Activated CD8-positive, alpha-beta T cell treated with anti-CD3 and anti-CD28 coated beads, Interleukin-2, amount 10 ng/mL, durations not matched to agents 7 days and 5 days (primary cell): Measurements from ENCODE around the gene SIRPA. TPM values are rescaled to one million over a fixed set of nuclear protein-coding genes. Genes with fewer than 3 reads are reported as not detected.

Experiments used
- ATAC-seq: fragments of 150-1000 bp; cut with Tn5 transposase; one replicate; pipeline ENCODE4 v1.10.0; 2021; ENCODE audit warnings: moderate library complexity
- CTCF ChIA-PET: fragments of 350-600 bp; sonication (Branson Sonifier 250); formaldehyde crosslinking; loops from one replicate; lab custom pipeline; 2021; ENCODE audit warnings: antibody characterized with exemption; lab: Charles Lee
- POLR2A ChIA-PET: fragments of 350-600 bp; sonication (Branson Sonifier 250); formaldehyde crosslinking; loops from one replicate; lab custom pipeline; 2021; ENCODE audit warnings: antibody characterized with exemption; lab: Charles Lee
- DNase-seq: peaks from one replicate; pipeline ENCODE4 v3.0.0-alpha.2; 2020
- H3K27ac Mint-ChIP-seq: one replicate; pipeline ENCODE4 v1.8.0; 2021; ENCODE audit warnings: mild to moderate bottlenecking, mixed read lengths
- H3K27me3 Mint-ChIP-seq: one replicate; pipeline ENCODE4 v1.8.0; 2021; ENCODE audit warnings: low read depth, mixed read lengths
- H3K36me3 Mint-ChIP-seq: one replicate; pipeline ENCODE4 v1.8.0; 2021; ENCODE audit warnings: low read depth, mixed read lengths
- H3K4me1 Mint-ChIP-seq: one replicate; pipeline ENCODE4 v1.8.0; 2021; ENCODE audit warnings: low read depth, mixed read lengths
- H3K4me3 Mint-ChIP-seq: one replicate; pipeline ENCODE4 v1.8.0; 2021; ENCODE audit warnings: mild to moderate bottlenecking, mixed read lengths
- H3K9me3 Mint-ChIP-seq: one replicate; pipeline ENCODE4 v1.8.0; 2022; ENCODE audit warnings: mixed read lengths; ENCODE audit not compliant: insufficient read depth
- total RNA-seq, 2 experiments: library from RNA; stranded (reverse); gene quantifications; one replicate each; pipeline ENCODE4 v1.2.3, GENCODE V29; 2021

SIRPA gene
- total RNA-seq, 2 experiments from 2014 or later = not detected

DNA sequence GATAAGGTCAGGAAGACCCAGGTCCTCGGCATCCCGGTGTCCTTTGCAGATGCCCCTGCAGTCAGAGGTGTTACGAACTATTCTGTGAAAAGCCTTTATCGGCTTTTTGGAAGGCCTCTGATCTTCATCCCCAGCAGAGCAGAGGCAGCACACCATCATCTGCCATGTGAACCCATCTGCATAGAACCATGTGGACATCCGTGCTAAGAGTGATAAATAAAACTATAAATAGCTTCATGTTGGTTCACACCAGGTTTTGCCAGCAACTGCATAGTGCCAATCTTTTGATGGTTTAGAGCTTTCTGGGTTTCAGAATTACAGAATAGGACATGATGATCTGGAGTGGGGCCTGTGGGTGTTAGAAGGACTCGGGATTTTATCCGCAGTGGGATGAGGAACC is 33.6 kb downstream of the SIRPA start:
- ChIA-PET POLR2A (no interaction called here), CTCF (no interaction called here)
- Mint-ChIP-seq H3K9me3 (no peaks in the 10 kb centered on the region), H3K4me3 (no peak overlapping the region), H3K36me3 (no peaks in the 10 kb centered on the region), H3K4me1 (no peaks in the 10 kb centered on the region), H3K27me3 (peaks cover 9% of the 10 kb centered on the region), H3K27ac (no peak overlapping the region)
- no peak for ATAC-seq
- DNase-seq = no peak

DNA sequence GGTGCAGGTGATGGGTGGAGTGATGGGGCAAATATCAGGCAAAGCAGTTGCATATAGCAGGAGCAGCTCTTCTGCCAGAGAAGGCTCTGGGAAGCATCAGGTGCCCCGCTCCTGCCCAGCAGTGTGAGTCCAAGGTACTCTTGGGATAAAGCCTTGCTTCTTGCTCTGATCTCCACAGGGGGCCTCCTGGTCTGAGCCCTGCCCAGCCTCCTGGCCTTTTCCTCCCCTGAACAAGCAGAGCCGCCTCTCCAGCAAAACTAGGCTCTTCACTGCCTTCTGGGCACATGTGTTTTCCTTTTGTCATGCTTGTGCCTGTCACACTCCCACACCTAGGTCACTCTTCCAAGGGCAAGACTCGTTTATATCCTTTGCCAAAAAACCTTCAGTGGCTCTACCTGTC is 34.3 kb downstream of the SIRPA start:
- H3K36me3 Mint-ChIP-seq = no peaks in the 10 kb centered on the region
- POLR2A ChIA-PET = no interaction called here
- H3K4me1 Mint-ChIP-seq = no peaks in the 10 kb centered on the region
- CTCF ChIA-PET = no interaction called here
- H3K27me3 Mint-ChIP-seq = peaks cover 9% of the 10 kb centered on the region
- no peak for ATAC-seq
- no peak for DNase-seq
- H3K9me3 Mint-ChIP-seq = no peaks in the 10 kb centered on the region
- no peak overlapping the region for H3K27ac Mint-ChIP-seq
- H3K4me3 Mint-ChIP-seq = no peak overlapping the region

GRCh38 chr20:1930165-1930564 is 35.0 kb downstream of the SIRPA start:
- ChIA-PET CTCF (no interaction called here), POLR2A (no interaction called here)
- Mint-ChIP-seq H3K9me3 (no peaks in the 10 kb centered on the region), H3K4me3 (no peak overlapping the region), H3K36me3 (no peaks in the 10 kb centered on the region), H3K27ac (no peak overlapping the region), H3K27me3 (peaks cover 9% of the 10 kb centered on the region), H3K4me1 (no peaks in the 10 kb centered on the region)
- ATAC-seq (no peak), DNase-seq (no peak)

DNA sequence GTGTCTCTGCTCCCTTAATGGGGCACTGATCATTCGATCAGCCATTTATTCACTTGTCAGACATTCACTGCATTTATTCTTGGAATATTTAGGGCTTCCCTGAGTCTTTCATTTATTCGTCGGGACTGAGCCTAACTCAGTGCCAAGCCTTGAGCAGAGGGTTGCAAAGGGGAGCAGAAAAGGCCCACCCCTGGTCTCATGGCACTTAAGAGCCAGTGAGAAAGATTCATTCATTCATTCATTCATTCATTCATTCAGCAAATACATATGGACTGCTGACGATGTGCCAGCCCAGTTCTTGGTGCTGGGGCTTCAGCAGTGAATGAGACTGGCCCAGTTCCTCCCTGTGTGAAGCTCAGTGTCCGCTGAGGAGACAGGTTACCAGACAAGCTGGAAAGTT is 36.6 kb downstream of the SIRPA start:
- ATAC-seq = no peak
- POLR2A ChIA-PET = no interaction called here
- Mint-ChIP-seq H3K27ac (no peak overlapping the region), H3K9me3 (no peaks in the 10 kb centered on the region), H3K4me3 (no peak overlapping the region), H3K4me1 (no peaks in the 10 kb centered on the region), H3K27me3 (peaks cover 9% of the 10 kb centered on the region), H3K36me3 (no peaks in the 10 kb centered on the region)
- no peak for DNase-seq
- CTCF ChIA-PET = no interaction called here

- Mint-ChIP-seq H3K9me3 (no peaks in the 10 kb centered on the region), H3K4me1 (no peaks in the 10 kb centered on the region), H3K36me3 (no peaks in the 10 kb centered on the region), H3K4me3 (no peak overlapping the region), H3K27ac (no peak overlapping the region), H3K27me3 (peaks cover 9% of the 10 kb centered on the region)
- ChIA-PET POLR2A (no interaction called here), CTCF (no interaction called here)
- DNase-seq (no peak), ATAC-seq (no peak)
Observed at GRCh38 chr20:1932971-1933370, 37.8 kb downstream of the SIRPA start.

DNA sequence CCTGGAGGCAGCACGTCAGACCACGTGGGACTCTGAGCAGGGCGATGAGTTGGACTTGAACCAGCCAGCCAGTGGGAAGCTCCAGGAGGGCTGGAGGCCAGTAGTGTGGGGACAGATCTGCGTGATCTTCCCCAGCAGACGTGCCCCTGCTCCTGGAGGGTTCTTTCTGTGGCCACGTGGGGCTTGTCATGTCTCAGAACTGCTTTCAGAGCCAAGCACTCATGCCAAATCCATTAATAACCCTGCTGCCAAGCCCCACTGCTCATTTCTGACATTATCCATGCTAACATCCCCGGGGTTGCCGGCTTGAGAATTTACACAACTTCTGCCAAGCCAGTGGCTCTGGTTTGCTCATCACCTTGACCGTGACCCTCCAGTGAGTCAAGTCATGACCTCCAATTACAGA is 38.3 kb downstream of the SIRPA start:
- Mint-ChIP-seq H3K4me1 (no peaks in the 10 kb centered on the region), H3K27me3 (peaks cover 5% of the 10 kb centered on the region), H3K36me3 (no peaks in the 10 kb centered on the region), H3K27ac (no peak overlapping the region), H3K4me3 (no peak overlapping the region), H3K9me3 (no peaks in the 10 kb centered on the region)
- CTCF ChIA-PET = no interaction called here
- no peak for DNase-seq
- POLR2A ChIA-PET = no interaction called here
- no peak for ATAC-seq

- CTCF ChIA-PET = no interaction called here
- POLR2A ChIA-PET = no interaction called here
- DNase-seq (no peak), ATAC-seq (no peak)
- Mint-ChIP-seq H3K36me3 (no peaks in the 10 kb centered on the region), H3K27ac (no peak overlapping the region), H3K4me3 (no peak overlapping the region), H3K4me1 (no peaks in the 10 kb centered on the region), H3K27me3 (peaks cover 5% of the 10 kb centered on the region), H3K9me3 (no peaks in the 10 kb centered on the region)
Observed at GRCh38 chr20:1934156-1934555, 38.9 kb downstream of the SIRPA start.

GRCh38 chr20:1934721-1935573 is 39.7 kb downstream of the SIRPA start:
- H3K4me1 Mint-ChIP-seq = no peaks in the 10 kb centered on the region
- H3K27ac Mint-ChIP-seq = no peak overlapping the region
- H3K36me3 Mint-ChIP-seq = no peaks in the 10 kb centered on the region
- H3K27me3 Mint-ChIP-seq = peaks cover 5% of the 10 kb centered on the region
- H3K9me3 Mint-ChIP-seq = no peaks in the 10 kb centered on the region
- POLR2A ChIA-PET = no interaction called here
- no peak overlapping the region for H3K4me3 Mint-ChIP-seq
- CTCF ChIA-PET = no interaction called here
- ATAC-seq (no peak), DNase-seq (no peak)

DNA sequence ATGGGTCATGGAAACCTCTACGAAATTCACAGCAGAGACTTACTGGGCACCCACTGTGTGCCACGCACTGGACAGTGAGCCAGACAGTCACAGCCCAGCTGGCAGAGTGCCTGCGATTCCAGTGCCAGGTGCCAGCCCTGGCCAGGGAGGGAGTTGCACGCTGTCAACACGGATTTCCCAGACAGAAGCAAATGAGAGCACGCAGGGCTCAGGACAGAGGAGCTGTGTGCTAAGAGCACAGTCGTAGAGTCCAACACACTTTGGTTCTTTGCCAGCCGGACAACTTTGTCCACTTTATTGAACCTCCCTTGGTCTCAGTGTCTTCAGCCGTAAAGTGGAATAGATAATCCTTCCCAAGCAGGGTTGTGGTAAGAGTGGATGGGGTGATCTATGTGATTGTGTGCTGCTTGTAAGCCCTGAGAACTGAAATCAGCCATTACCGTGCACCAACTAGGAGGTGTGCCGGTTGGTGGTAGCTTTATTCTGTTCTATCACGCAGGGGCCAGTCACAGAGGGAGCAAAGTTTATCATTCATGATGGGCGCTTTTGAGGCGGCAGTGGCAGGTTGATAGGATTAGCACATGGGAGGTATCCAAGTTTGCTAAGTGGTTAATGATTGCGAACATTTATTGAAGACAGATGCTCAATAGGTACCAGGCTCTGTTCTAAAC is 40.6 kb downstream of the SIRPA start:
- Mint-ChIP-seq H3K4me1 (no peaks in the 10 kb centered on the region), H3K27me3 (peaks cover 5% of the 10 kb centered on the region), H3K9me3 (no peaks in the 10 kb centered on the region), H3K36me3 (no peaks in the 10 kb centered on the region), H3K4me3 (no peak overlapping the region), H3K27ac (no peak overlapping the region)
- no peak for ATAC-seq
- ChIA-PET CTCF (no interaction called here), POLR2A (no interaction called here)
- no peak for DNase-seq

DNA sequence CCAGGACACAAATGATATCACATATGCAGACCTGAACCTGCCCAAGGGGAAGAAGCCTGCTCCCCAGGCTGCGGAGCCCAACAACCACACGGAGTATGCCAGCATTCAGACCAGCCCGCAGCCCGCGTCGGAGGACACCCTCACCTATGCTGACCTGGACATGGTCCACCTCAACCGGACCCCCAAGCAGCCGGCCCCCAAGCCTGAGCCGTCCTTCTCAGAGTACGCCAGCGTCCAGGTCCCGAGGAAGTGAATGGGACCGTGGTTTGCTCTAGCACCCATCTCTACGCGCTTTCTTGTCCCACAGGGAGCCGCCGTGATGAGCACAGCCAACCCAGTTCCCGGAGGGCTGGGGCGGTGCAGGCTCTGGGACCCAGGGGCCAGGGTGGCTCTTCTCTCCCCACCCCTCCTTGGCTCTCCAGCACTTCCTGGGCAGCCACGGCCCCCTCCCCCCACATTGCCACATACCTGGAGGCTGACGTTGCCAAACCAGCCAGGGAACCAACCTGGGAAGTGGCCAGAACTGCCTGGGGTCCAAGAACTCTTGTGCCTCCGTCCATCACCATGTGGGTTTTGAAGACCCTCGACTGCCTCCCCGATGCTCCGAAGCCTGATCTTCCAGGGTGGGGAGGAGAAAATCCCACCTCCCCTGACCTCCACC is 42.2 kb downstream of the SIRPA start:
- peaks cover 2% of the 10 kb centered on the region for H3K27me3 Mint-ChIP-seq
- ATAC-seq (no peak), DNase-seq (no peak)
- no peak overlapping the region for H3K4me3 Mint-ChIP-seq
- CTCF ChIA-PET = no interaction called here
- POLR2A ChIA-PET = no interaction called here
- H3K27ac Mint-ChIP-seq = no peak overlapping the region
- no peaks in the 10 kb centered on the region for H3K4me1 Mint-ChIP-seq
- no peaks in the 10 kb centered on the region for H3K9me3 Mint-ChIP-seq
- H3K36me3 Mint-ChIP-seq = no peaks in the 10 kb centered on the region

GRCh38 chr20:1938464-1939269 is 43.5 kb downstream of the SIRPA start:
- Mint-ChIP-seq H3K9me3 (no peaks in the 10 kb centered on the region), H3K36me3 (no peaks in the 10 kb centered on the region), H3K4me3 (no peak overlapping the region), H3K4me1 (no peaks in the 10 kb centered on the region), H3K27ac (no peak overlapping the region), H3K27me3 (peaks cover 1% of the 10 kb centered on the region)
- CTCF ChIA-PET = no interaction called here
- POLR2A ChIA-PET = no interaction called here
- DNase-seq (no peak), ATAC-seq (no peak)

DNA sequence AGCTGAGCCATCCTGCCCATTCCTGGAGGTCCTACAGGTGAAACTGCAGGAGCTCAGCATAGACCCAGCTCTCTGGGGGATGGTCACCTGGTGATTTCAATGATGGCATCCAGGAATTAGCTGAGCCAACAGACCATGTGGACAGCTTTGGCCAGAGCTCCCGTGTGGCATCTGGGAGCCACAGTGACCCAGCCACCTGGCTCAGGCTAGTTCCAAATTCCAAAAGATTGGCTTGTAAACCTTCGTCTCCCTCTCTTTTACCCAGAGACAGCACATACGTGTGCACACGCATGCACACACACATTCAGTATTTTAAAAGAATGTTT is 44.0 kb downstream of the SIRPA start:
- no peaks in the 10 kb centered on the region for H3K36me3 Mint-ChIP-seq
- CTCF ChIA-PET = no interaction called here

More for the DNA sequence above, 44.0 kb downstream of the SIRPA start:
- H3K27me3 Mint-ChIP-seq = peaks cover 2% of the 10 kb centered on the region
- H3K27ac Mint-ChIP-seq = no peak overlapping the region
- POLR2A ChIA-PET = no interaction called here
- H3K4me3 Mint-ChIP-seq = no peak overlapping the region
- ATAC-seq = no peak
- DNase-seq = no peak
- no peaks in the 10 kb centered on the region for H3K4me1 Mint-ChIP-seq
- H3K9me3 Mint-ChIP-seq = no peaks in the 10 kb centered on the region
